H9 (cell line): ENCODE measurements around the gene OR9G4. TPM values are rescaled to one million over a fixed set of nuclear protein-coding genes. Genes with fewer than 3 reads are reported as not detected.
A peak's percentile ranks its signal among the peaks of the same experiment; 100 is the strongest.

ENCODE experiments used
- DNase-seq: peaks from one replicate; pipeline ENCODE4 v3.0.0-alpha.2; 2017
- H2AFZ ChIP-seq: one replicate; pipeline ENCODE4 v1.6.1; 2013; ENCODE audit warnings: mild to moderate bottlenecking, low read length, control low read depth, moderate library complexity
- H2AK5ac ChIP-seq: 2 replicates; pipeline ENCODE4 v1.6.1; 2013; ENCODE audit warnings: low read length, control low read depth, mixed read lengths; ENCODE audit not compliant: insufficient read length
- H2BK120ac ChIP-seq: one replicate; pipeline ENCODE4 v1.6.1; 2013; ENCODE audit warnings: low read depth, mild to moderate bottlenecking, low read length, control low read depth, inconsistent platforms; ENCODE audit not compliant: poor library complexity, severe bottlenecking
- H2BK12ac ChIP-seq: 2 replicates; pipeline ENCODE4 v1.6.1; 2013; ENCODE audit warnings: low read length, control low read depth, mixed read lengths, low read depth; ENCODE audit not compliant: insufficient read length
- H2BK15ac ChIP-seq: 2 replicates; pipeline ENCODE4 v1.6.1; 2013; ENCODE audit warnings: low read depth, low read length, control low read depth
- H2BK20ac ChIP-seq: one replicate; pipeline ENCODE4 v1.6.1; 2013; ENCODE audit warnings: low read depth, mild to moderate bottlenecking, low read length, control low read depth, inconsistent platforms; ENCODE audit not compliant: poor library complexity, severe bottlenecking
- H2BK5ac ChIP-seq: 2 replicates; pipeline ENCODE4 v1.6.1; 2013; ENCODE audit warnings: low read length, control low read depth, mixed read lengths; ENCODE audit not compliant: insufficient read length
- H3K14ac ChIP-seq: 2 replicates; pipeline ENCODE4 v1.6.1; 2013; ENCODE audit warnings: low read length, control low read depth; ENCODE audit not compliant: insufficient read depth
- H3K18ac ChIP-seq: 2 replicates; pipeline ENCODE4 v1.6.1; 2013; ENCODE audit warnings: low read depth, mild to moderate bottlenecking, mixed read lengths, low read length, control low read depth; ENCODE audit not compliant: insufficient read length
- H3K23ac ChIP-seq: 2 replicates; pipeline ENCODE4 v1.6.1; 2013; ENCODE audit warnings: low read length, control low read depth, mixed read lengths, low read depth; ENCODE audit not compliant: insufficient read length
- H3K23me2 ChIP-seq: 2 replicates; pipeline ENCODE4 v1.6.1; 2013; ENCODE audit warnings: low read depth, mild to moderate bottlenecking, mixed read lengths, low read length, control low read depth; ENCODE audit not compliant: insufficient read length, poor library complexity, severe bottlenecking
- H3K27ac ChIP-seq: 2 replicates; pipeline ENCODE4 v1.5.1; 2013; ENCODE audit warnings: low read length, control low read depth, mixed read lengths, low read depth; ENCODE audit not compliant: insufficient read length
- H3K27me3 ChIP-seq: 2 replicates; pipeline ENCODE4 v1.6.1; 2013; ENCODE audit warnings: low read length, control low read depth, inconsistent platforms; ENCODE audit not compliant: insufficient read depth
- H3K4ac ChIP-seq: 2 replicates; pipeline ENCODE4 v1.6.1; 2013; ENCODE audit warnings: low read depth, mild to moderate bottlenecking, control low read depth, inconsistent platforms, low read length, moderate library complexity
- H3K4me1 ChIP-seq: 2 replicates; pipeline ENCODE4 v1.6.1; 2013; ENCODE audit warnings: low read length, control low read depth, inconsistent platforms; ENCODE audit not compliant: insufficient read depth
- H3K4me2 ChIP-seq: 2 replicates; pipeline ENCODE4 v1.6.1; 2013; ENCODE audit warnings: low read length, control low read depth, mixed read lengths; ENCODE audit not compliant: insufficient read length, insufficient read depth
- H3K56ac ChIP-seq: 2 replicates; pipeline ENCODE4 v1.6.1; 2013; ENCODE audit warnings: low read depth, mild to moderate bottlenecking, mixed read lengths, low read length, control low read depth; ENCODE audit not compliant: insufficient read length
- H3K79me1 ChIP-seq: 2 replicates; pipeline ENCODE4 v1.6.1; 2013; ENCODE audit warnings: low read depth, mild to moderate bottlenecking, moderate library complexity, low read length, control low read depth, inconsistent platforms; ENCODE audit not compliant: insufficient read depth, poor library complexity, severe bottlenecking
- H3K79me2 ChIP-seq: 2 replicates; pipeline ENCODE4 v1.6.1; 2013; ENCODE audit warnings: low read length, control low read depth, inconsistent platforms; ENCODE audit not compliant: insufficient read depth
- H3K9ac ChIP-seq: 2 replicates; pipeline ENCODE4 v1.6.1; 2013; ENCODE audit warnings: low read length, control low read depth, mixed read lengths; ENCODE audit not compliant: insufficient read length; ENCODE audit errors: extremely low read depth
- H3K9me3 ChIP-seq: one replicate; pipeline ENCODE4 v1.6.1; 2013; ENCODE audit warnings: low read depth, low read length, inconsistent platforms; ENCODE audit not compliant: control insufficient read depth
- H3T11ph ChIP-seq: one replicate; pipeline ENCODE4 v1.6.1; 2013; ENCODE audit warnings: mild to moderate bottlenecking, low read length, control low read depth, inconsistent platforms
- H4K20me1 ChIP-seq: one replicate; pipeline ENCODE4 v1.6.1; 2013; ENCODE audit not compliant: control insufficient read depth, insufficient read length, insufficient read depth
- H4K5ac ChIP-seq: 2 replicates; pipeline ENCODE4 v1.6.1; 2013; ENCODE audit warnings: low read depth, mild to moderate bottlenecking, mixed read lengths, low read length, control low read depth; ENCODE audit not compliant: insufficient read length
- H4K8ac ChIP-seq: replicated peaks from 2 replicates; pipeline ENCODE4 v1.6.1; 2013; ENCODE audit warnings: low read length, control low read depth, mixed read lengths, low read depth; ENCODE audit not compliant: insufficient read length
- H4K91ac ChIP-seq: 2 replicates; pipeline ENCODE4 v1.6.1; 2013; ENCODE audit warnings: low read depth, mild to moderate bottlenecking, moderate library complexity, mixed read lengths, low read length, control low read depth; ENCODE audit not compliant: insufficient read length
- H3K27ac Mint-ChIP-seq, 3 experiments: 2 replicates in 2 of 3; 3 replicates in 1 of 3; pipeline ENCODE4 v1.8.0; 2020 to 2021; ENCODE audit warnings: mixed read lengths in 3 of 3, mild to moderate bottlenecking in 1 of 3, moderate library complexity in 1 of 3
- H3K27me3 Mint-ChIP-seq: 2 replicates; pipeline ENCODE4 v1.8.0; 2021; ENCODE audit warnings: low read depth, mild to moderate bottlenecking, moderate library complexity, mixed read lengths
- H3K36me3 Mint-ChIP-seq, 3 experiments: 2 replicates in 2 of 3; 3 replicates in 1 of 3; pipeline ENCODE4 v1.8.0; 2020 to 2021; ENCODE audit warnings: low read depth in 3 of 3, mixed read lengths in 3 of 3; ENCODE audit not compliant: insufficient read depth in 1 of 3
- H3K4me1 Mint-ChIP-seq, 2 experiments: 2 replicates each; pipeline ENCODE4 v1.8.0; 2020; ENCODE audit warnings: mixed read lengths in 2 of 2
- H3K4me3 Mint-ChIP-seq, 2 experiments: 2 replicates in 1 of 2; 3 replicates in 1 of 2; pipeline ENCODE4 v1.8.0; 2020 to 2021; ENCODE audit warnings: mild to moderate bottlenecking in 2 of 2, mixed read lengths in 2 of 2, moderate library complexity in 1 of 2
- H3K9me3 Mint-ChIP-seq, 2 experiments: 2 replicates in 1 of 2; 3 replicates in 1 of 2; pipeline ENCODE4 v1.8.0; 2020; ENCODE audit warnings: mild to moderate bottlenecking in 2 of 2, mixed read lengths in 2 of 2, moderate library complexity in 1 of 2
- WGBS: extraction: QIAGEN DNeasy Blood & Tissue Kit; methylation state at CpG from one replicate; pipeline ENCODE4 v1.1.7; 2013; ENCODE audit warnings: missing lambda C conversion rate, low lambda C conversion rate, mixed read lengths; ENCODE audit not compliant: insufficient read length; ENCODE audit errors: extremely low coverage; 5-methylcytosine and 5-hydroxymethylcytosine counted together
- total RNA-seq: library from RNA; stranded (reverse); gene quantifications from 2 replicates; pipeline ENCODE4 v1.2.1, GENCODE V29; 2021
- TF ChIP-seq, protein P1 (sequence below): fragments of 200-600 bp; sonication (generic); conservative IDR thresholded peaks from 3 replicates; pipeline ENCODE4 v1.8.0; 2021; ENCODE audit warnings: antibody characterized with exemption, mild to moderate bottlenecking

Gene OR9G4
- total RNA-seq, 1 experiment from 2014 or later: not detected

DNA sequence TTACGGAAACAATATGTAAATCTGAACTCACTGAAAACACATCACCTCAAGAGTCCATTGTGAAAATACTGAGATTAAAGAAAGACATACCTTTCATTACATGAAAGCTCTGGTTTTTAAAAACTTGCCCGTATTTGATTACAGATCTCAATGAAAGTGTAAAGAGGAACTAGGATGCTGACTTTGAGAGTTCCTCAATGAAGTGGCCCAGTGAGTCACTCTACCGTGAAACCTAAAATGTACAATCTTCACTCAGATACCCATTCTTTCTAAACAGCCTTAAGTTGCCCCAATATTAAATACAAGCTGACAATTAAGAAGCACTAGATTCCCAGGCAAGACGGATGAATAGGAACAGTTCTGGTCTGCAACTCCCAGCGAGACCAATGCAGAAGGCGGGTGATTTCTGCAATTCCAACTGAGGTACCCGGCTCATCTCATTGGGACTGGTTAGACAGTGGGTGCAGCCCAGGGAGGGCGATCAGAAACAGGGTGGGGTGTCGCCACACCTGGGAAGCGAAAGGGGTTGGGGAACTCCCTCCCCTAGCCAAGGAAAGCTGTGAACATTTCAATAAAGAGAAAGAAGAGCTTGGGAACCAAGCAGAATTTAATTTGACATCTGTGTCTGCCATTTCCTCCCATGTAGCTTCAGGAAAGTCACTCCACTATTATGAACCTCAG, 33.8 kb upstream of the OR9G4 start:
- Histone ChIP-seq H4K8ac (no peak overlapping the region), H3K79me1 (no peaks in the 10 kb centered on the region), H2BK15ac (no peak overlapping the region), H3K4me2 (no peak overlapping the region), H4K5ac (no peak overlapping the region), H2BK5ac (no peak overlapping the region), H2BK120ac (no peak overlapping the region), H2AK5ac (no peak overlapping the region), H3K23ac (no peak overlapping the region), H2BK12ac (no peak overlapping the region), H3K14ac (no peak overlapping the region), H3K79me2 (no peaks in the 10 kb centered on the region), H3K56ac (no peak overlapping the region), H3T11ph (no peak overlapping the region), H4K91ac (no peak overlapping the region), H3K9me3 (no peaks in the 10 kb centered on the region), H3K27ac (no peak overlapping the region), H3K9ac (no peak overlapping the region), H4K20me1 (no peaks in the 10 kb centered on the region), H3K4me1 (no peaks in the 10 kb centered on the region; the same call in 1 of the 2 replicates), H2AFZ (no peak overlapping the region), H2BK20ac (no peak overlapping the region), H3K18ac (no peak overlapping the region), H3K27me3 (no peaks in the 10 kb centered on the region), H3K4ac (no peak overlapping the region), H3K23me2 (no peaks in the 10 kb centered on the region)
- Mint-ChIP-seq H3K36me3 (peaks cover 7 to 12% (median 10%) of the 10 kb centered on the region in 3 experiments; a peak in 4 of 7 replicates), H3K27ac (peak overlapping the region in 1 of 3 experiments; percentile 16; a peak in 1 of 7 replicates), H3K27me3 (no peaks in the 10 kb centered on the region), H3K9me3 (peaks cover 6 to 9% of the 10 kb centered on the region in 2 experiments; a peak in 4 of 5 replicates), H3K4me3 (no peak overlapping the region), H3K4me1 (peaks cover 11 to 16% of the 10 kb centered on the region in 2 experiments)
- TF ChIP-seq, protein P1, sequence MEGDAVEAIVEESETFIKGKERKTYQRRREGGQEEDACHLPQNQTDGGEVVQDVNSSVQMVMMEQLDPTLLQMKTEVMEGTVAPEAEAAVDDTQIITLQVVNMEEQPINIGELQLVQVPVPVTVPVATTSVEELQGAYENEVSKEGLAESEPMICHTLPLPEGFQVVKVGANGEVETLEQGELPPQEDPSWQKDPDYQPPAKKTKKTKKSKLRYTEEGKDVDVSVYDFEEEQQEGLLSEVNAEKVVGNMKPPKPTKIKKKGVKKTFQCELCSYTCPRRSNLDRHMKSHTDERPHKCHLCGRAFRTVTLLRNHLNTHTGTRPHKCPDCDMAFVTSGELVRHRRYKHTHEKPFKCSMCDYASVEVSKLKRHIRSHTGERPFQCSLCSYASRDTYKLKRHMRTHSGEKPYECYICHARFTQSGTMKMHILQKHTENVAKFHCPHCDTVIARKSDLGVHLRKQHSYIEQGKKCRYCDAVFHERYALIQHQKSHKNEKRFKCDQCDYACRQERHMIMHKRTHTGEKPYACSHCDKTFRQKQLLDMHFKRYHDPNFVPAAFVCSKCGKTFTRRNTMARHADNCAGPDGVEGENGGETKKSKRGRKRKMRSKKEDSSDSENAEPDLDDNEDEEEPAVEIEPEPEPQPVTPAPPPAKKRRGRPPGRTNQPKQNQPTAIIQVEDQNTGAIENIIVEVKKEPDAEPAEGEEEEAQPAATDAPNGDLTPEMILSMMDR: no peak
- WGBS: no CpG with 5 or more reads among the region's 10 CpGs
- DNase-seq: no peak
